Testis (tissue), 2 donors: ENCODE measurements around the gene C1QTNF3.

ENCODE experiments used
- POLR2A ChIP-seq: fragments of 450-650 bp; IDR thresholded peaks from one replicate; pipeline ENCODE4 v1.6.1; 2017; ENCODE audit warnings: antibody characterized with exemption, mild to moderate bottlenecking, moderate library complexity
- TF ChIP-seq, protein P1 (sequence below), 3 experiments: fragments of 450-650 bp in 2 of 3; fragments of 200-600 bp in 1 of 3; sonication (generic) in 1 of 3; IDR thresholded peaks; one replicate each; pipeline ENCODE4 v1.5.1; 2016 to 2019; ENCODE audit warnings: antibody characterized with exemption in 3 of 3, mild to moderate bottlenecking in 2 of 3, moderate library complexity in 1 of 3

DNA sequence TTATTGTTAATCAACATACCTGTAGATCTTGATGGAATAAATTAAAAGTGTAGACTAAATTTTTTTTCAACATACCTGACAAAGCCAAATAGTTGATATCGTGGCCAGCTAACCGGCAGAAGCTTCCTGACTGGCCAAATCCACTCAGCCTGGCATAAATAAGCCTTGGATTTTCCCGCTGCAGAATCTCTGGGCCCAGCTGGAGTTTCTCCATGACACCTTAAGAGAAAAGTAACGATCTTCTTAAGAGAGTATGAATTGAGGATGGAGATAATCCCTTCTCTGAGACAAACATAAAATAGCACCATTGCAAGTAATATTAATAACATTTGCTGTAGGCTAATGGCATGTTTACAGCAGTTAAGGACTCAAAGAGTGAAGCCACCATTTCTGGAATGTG lies 37.3 kb downstream of the C1QTNF3 start:
- TF ChIP-seq, protein P1, sequence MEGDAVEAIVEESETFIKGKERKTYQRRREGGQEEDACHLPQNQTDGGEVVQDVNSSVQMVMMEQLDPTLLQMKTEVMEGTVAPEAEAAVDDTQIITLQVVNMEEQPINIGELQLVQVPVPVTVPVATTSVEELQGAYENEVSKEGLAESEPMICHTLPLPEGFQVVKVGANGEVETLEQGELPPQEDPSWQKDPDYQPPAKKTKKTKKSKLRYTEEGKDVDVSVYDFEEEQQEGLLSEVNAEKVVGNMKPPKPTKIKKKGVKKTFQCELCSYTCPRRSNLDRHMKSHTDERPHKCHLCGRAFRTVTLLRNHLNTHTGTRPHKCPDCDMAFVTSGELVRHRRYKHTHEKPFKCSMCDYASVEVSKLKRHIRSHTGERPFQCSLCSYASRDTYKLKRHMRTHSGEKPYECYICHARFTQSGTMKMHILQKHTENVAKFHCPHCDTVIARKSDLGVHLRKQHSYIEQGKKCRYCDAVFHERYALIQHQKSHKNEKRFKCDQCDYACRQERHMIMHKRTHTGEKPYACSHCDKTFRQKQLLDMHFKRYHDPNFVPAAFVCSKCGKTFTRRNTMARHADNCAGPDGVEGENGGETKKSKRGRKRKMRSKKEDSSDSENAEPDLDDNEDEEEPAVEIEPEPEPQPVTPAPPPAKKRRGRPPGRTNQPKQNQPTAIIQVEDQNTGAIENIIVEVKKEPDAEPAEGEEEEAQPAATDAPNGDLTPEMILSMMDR (IDR thresholded peaks at IDR 0.05): no peak
- TF ChIP-seq POLR2A: no peak
